HT1080 (cell line): ENCODE data around the gene TIMM44. TPM values are rescaled to one million over a fixed set of nuclear protein-coding genes. Genes with fewer than 3 reads are reported as not detected.
A peak's percentile ranks its signal among the peaks of the same experiment; 100 is the strongest.
"Not testable (repeated sequence)": the region's sequence is repeated elsewhere in the genome, so short reads cannot be mapped to it uniquely, and the experiment has no call there.

Experiments
- DNase-seq: peaks from one replicate; pipeline ENCODE4 v3.0.0-alpha.2; 2015; ENCODE audit warnings: low read depth
- total RNA-seq: library from RNA; depleted of rRNA; stranded (reverse); fragments of >200 nt; shearing (Covaris generic); gene quantifications from 2 replicates; pipeline ENCODE4 v1.2.3, GENCODE V29; 2014

Gene TIMM44
- total RNA-seq, 1 experiment from 2014 or later, result 89.1 TPM

GRCh38 chr19:7977021-7977722 lies 33.7 kb upstream of the TIMM44 start:
- no peak for DNase-seq

- no peak for DNase-seq
Measured at GRCh38 chr19:7976461-7976860, 33.0 kb upstream of the TIMM44 start.

GRCh38 chr19:7975037-7975436 lies 31.6 kb upstream of the TIMM44 start:
- DNase-seq, result no peak

GRCh38 chr19:7973883-7974282 lies 30.4 kb upstream of the TIMM44 start:
- DNase-seq, result no peak

GRCh38 chr19:7971553-7972520 lies 28.4 kb upstream of the TIMM44 start:
- no peak for DNase-seq

GRCh38 chr19:7970716-7971448 lies 27.4 kb upstream of the TIMM44 start:
- peak; percentile 32 for DNase-seq

GRCh38 chr19:7969555-7969939 lies 26.1 kb upstream of the TIMM44 start:
- DNase-seq, result no peak

GRCh38 chr19:7968796-7969554 lies 25.5 kb upstream of the TIMM44 start:
- no peak for DNase-seq

GRCh38 chr19:7968008-7968795 lies 24.7 kb upstream of the TIMM44 start:
- DNase-seq, result no peak

GRCh38 chr19:7965921-7966665 lies 22.6 kb upstream of the TIMM44 start:
- DNase-seq, result no peak

- no peak for DNase-seq
Measured at GRCh38 chr19:7965259-7965841, 21.9 kb upstream of the TIMM44 start.

- DNase-seq, result no peak
Measured at GRCh38 chr19:7963566-7963965, 20.1 kb upstream of the TIMM44 start.

GRCh38 chr19:7962644-7963268 lies 19.3 kb upstream of the TIMM44 start:
- DNase-seq, result no peak

- no peak for DNase-seq
Measured at GRCh38 chr19:7961920-7962626, 18.6 kb upstream of the TIMM44 start.

GRCh38 chr19:7961082-7961481 lies 17.6 kb upstream of the TIMM44 start:
- not testable (repeated sequence) for DNase-seq

- DNase-seq, result no peak
Measured at GRCh38 chr19:7959211-7959610, 15.7 kb upstream of the TIMM44 start.

GRCh38 chr19:7955696-7956095 lies 12.2 kb upstream of the TIMM44 start:
- no peak for DNase-seq

GRCh38 chr19:7953576-7953975 lies 10.1 kb upstream of the TIMM44 start:
- DNase-seq, result no peak
